HG03354 (cell line): Measurements from ENCODE around the gene HEPACAM.

ENCODE experiments used
- ATAC-seq: cut with Tn5 transposase; IDR thresholded peaks from one replicate; pipeline ENCODE4 v1.9.1; 2021; ENCODE audit warnings: mild to moderate bottlenecking; ENCODE audit not compliant: unreplicated experiment, poor library complexity, severe bottlenecking

The HEPACAM gene

DNA sequence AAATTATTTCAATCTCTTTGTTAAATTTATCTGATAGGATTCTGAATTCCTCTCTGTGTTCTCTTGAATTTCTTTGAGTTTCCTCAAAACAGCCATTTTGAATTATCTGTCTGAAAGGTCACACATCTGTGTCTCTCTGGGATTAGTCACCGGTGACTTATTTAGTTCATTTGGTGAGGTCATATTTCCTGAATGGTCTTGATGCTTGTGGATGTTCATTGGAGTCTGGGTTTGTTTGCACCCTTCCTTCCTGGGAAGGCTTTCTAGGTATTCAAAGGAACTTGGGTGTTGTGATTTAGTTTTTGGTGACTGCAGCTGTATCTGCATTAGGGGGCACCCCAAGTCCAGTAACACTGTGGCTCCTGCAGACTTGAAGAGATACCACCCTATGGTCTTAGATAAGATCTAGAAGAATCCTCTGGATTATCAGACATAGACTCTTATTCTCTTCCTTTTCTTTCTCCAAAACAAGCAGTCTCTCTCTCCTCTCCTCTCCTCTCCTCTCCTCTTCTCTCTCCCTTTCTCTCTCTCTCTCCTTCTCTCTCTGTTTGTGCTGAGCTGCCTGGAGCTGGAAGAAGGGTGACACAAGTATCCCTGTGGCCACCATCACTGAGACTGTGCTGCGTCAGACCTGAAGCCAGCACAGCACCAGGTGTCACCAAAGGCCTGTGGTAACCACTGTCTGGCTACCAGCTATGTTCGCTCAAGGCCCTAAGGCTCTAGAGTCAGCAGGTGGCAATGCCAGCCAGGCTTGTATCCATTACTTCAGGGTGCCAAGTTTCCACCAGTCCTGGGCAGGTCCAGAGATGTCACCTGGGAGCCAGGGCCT, 20.1 kb downstream of the HEPACAM start:
- ATAC-seq: no peak

- no peak for ATAC-seq
These were observed 33.2 kb downstream of the HEPACAM start for GRCh38 chr11:124902616-124903015.

DNA sequence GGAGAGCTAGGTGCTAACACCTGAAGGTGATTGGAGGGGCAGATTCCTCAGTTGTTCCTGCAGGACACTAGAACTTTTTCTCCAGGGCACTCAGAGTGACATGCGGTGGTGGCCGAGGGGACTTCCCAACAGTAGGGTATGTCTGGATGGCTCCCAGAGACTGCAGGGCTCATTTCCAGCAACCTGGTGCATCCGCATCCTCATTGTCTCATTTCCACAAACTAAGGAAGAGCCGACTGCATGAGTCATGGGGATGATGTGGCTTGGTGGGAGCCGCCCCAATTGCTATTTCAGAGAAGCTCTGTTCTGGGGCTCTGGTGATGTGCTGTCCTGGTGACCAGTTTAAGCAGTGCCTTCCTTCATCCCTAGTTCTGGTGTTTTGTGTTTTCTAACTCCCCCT, 35.4 kb downstream of the HEPACAM start:
- no peak for ATAC-seq

DNA sequence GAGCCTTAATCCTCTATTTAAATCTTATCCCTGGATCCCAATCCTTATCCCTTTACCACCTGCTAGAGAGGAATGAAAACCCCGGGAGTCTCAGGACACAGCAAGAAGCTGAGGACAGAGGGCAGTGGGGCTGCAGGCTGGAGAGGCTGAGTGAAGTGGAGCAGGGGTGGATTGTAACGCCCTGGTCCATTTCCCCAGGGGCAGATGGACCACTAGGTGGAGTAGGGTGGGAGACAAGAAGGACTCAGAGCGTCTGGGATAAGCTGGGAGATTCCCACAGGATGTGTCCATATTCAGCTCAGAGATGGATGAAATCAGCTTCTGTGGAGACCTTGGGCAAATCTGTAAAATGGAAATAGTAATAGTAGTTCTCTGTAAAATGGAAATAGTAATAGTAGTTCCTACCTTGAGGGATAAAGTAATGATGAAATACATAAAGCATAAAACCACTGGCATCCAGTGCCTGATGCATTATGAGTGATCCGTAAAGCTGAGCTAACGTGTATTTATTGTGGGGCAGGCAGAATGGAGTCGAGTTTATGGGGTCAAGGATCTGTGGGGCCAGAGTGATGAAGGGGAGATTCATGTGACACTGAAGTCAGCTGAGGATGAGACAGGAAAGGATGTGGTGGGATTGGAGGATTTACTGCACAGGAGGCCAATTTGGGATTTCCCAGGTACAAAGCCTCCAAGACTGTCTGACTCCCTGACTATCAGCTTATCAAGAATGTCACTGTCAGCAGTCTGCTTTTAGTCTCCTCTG, 36.3 kb downstream of the HEPACAM start:
- no peak for ATAC-seq

- no peak for ATAC-seq
These were observed 37.1 kb downstream of the HEPACAM start for GRCh38 chr11:124898711-124899110.

DNA sequence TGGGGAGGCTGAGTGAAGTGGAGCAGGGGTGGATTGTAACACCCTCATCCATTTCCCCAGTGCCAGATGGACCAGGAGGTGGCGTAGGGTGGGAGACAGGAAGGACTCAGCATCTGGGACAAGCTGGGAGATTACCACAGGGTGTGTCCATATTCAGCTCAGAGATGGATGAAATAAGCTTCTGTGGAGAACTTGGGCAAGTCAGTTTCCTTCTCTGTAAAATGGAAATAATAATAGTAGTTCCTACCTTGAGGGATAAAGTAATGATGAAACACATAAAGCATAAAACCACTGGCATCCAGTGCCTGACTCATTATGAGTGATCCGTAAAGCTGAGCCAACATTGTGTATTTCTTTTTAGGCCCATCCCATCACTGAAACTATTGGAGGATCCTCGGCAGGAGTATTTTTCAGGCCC, 37.6 kb downstream of the HEPACAM start:
- no peak for ATAC-seq

GRCh38 chr11:124897674-124898262, 38.1 kb downstream of the HEPACAM start, which contains the start of gene ROBO4:
Gene ROBO4 (minus strand): TSS chr11:124897865. CDS start chr11:124897795, 70 bp downstream.
- no peak for ATAC-seq

DNA sequence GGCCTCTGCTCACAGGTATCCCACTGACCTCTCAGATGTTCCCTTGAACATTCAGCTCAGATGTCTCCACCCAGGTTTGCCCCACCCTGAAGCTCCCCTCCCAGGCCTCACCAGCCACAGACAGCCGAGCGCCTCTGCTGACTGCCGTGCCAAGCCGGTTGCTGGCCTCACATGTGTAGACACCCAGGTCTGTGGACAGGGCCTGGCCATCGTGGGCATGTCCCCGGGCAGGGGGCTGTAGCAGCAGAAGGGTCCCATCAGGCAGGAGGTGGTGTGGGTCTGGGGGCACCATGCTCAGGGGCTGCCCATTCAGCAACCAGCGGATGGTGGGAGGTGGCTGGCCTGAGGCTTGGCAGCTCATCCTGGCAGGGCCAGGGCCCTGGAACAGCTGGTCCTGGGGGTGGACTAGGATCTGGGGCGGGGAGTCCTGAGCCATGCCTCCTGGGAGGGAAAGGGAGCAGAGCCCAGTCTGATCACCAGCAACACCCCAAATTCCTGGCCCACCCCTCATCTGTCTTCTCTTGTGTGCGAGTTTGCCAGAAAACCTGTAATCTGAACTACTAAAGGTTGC, 38.9 kb downstream of the HEPACAM start:
- no peak for ATAC-seq

DNA sequence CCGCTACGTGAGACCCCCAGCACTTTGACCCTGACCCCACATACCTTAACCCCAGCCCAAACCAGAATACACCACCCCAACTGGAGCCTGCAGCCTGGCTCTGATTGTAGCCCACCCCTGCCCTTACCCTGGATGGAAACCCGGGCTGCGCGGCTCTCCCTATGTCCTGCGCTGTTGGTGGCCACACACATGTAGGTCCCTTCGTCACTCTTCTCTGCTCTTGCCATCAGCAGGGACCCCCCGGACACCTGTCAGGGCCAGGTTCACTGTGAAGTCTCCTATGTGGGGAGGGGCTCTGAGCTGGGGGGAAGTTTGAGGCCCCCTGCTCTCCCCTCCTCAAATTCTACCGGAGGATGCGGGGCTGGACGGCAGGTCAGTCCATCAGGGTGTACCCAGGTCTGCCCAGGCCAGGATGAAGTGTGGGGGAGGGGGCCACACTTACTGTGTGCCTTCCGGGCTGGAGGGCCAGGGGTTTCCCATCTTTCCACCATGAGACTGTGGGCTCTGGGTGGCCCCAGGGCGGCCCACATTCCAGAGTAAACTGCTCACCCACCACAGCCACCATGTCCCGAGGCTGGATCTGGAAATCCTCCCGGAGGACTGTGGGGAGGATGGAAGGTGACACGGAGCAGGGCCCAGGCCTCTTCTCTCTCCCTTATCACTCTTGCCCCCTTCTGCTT, 39.6 kb downstream of the HEPACAM start:
- ATAC-seq: no peak

DNA sequence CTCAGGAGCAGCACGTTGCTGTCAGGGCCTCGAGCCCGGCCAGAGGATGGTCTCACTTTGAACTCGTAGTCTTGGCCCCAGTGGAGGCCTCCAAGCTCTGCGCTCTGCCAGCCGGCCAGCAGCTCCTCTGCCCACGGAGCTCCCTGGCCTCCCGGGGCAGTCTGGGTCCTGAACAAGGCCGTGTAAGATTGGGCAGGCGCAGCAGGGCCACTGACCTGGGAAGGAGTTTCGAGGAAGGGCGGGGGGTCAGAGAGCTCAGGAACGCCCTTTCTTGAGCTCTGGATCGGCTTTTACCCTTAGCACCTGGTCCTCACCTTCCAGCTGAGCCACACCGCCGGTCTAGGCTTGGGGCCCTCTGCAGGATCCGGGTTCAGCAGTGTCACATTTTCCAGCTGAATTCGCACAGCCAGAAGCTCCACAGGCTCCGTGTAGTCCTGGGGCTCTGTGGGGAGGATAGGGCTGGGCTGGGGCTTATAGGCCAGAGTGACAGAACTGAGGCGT, 40.3 kb downstream of the HEPACAM start:
- ATAC-seq: no peak

DNA sequence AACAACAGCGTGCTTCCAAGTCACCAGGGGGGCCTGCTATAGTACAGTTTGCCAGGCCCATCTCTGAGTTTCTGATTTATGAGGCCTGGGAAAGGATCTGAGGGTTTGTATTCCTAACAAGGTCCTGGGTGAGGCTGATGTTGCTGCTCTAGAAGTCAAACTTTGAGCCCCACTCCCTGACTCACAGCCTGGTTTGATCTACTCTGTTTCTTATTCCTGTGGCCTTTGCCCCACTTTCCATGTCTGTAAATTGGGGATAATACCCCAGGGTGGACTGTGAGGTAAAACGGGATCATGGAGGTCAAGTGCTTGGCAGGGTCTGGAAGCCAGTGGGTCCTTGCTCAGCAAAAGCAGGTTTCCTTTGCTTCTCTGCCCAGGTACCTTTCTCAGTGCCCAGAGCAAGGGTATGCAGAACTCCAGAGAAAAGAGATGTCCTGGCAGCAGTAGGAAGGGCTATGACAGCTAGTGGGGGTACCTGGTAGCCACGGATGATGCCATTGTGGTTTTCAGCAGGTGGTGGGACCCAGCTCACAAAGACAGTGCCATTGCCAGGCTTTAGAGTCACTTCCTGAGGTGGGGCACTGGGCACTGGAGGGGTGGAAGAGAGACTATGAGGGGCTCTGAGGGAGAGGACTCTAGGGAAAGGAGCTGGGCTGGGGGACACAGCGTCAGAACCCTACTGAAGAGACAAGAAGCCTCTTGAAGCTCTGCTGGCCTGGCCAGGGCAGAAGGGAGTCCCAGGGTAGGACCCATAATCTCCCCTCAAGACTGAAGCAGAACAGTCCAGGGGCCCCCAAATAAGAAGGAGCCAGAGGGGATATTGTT, 41.0 kb downstream of the HEPACAM start:
- ATAC-seq: no peak

- no peak for ATAC-seq
These were observed 42.0 kb downstream of the HEPACAM start for GRCh38 chr11:124893781-124894401.

- ATAC-seq: no peak
These were observed 42.9 kb downstream of the HEPACAM start for GRCh38 chr11:124892750-124893454.

- ATAC-seq: no peak
These were observed 43.7 kb downstream of the HEPACAM start for GRCh38 chr11:124892146-124892545.

DNA sequence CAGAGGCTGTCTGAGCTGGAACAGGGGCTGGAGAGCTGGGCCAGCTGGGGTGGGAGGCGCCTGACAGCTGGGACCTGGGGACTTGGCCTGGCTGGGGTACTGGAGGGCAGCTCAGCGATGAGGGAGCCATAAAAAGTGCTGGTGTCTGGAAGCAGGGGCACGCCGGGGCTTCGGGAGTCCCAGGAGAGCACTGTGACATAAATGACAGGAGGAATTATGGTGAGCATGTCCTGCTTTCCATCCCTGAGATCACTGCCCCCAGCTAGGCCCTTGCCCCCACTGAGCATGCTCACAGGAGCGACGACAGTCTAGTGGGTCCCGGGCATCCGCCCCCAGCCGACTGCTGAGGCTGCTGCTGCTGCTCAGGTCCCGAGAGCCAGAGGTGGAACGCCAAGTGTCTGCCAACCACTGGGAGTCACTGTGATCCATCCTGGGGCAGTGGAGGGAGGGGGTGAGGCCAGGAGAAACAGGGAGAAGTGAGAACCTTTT, 44.4 kb downstream of the HEPACAM start:
- ATAC-seq: no peak

DNA sequence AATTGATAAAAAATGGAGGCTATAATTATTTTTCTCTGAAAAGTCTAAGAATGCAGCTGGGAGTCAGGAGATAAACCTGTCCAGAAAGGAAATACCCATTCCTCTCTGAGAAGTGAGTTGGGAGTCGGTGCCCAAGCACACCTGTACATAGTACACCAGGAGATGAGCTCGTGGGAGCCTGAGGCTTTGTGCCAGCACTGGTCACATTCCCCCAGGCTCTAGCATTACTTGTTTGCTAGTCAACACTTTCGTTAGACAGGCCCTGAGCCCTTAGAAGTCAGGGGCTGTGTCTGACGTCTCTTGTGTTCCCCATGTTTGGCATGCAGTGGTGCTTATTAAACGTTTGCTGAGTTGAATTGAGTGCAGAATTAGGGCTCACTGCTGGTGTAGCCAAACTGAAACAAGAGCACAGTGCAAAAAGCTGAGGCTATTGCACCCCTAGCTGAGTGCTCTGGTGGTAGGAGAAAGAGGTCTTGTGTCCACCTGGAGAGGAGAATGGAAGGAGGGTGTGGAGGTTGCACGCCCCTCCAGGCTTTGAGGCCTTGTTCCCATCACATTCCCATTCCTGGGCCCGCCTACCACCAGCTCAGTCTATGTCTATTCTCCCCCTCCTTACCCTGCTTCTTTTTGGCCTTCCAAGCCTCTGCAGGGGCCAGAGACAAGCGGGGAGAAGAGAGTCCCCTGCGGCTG, 45.0 kb downstream of the HEPACAM start:
- no peak for ATAC-seq

DNA sequence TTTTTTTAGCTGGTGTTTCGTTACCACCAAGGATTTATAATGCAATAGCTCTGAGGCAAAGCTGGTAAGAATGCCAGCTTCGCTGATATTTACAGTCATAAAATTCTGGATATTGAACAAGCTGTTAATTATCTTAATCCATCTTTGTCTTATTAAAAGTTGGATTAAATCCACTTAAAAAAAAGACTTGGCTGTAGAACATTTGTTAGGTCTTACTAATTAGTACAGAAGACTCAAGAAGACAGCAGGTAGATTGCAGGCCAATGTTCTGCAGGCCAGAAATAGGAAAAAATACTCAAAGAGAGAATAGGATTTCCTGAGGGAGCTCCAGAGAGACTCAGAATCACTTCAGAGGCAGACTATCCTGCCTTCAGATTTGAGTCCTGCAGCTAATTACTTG, 45.7 kb downstream of the HEPACAM start:
- no peak for ATAC-seq
